MM.1S (cell line): ENCODE results near the gene MPST.

Experiments used
- DNase-seq: peaks from one replicate; pipeline ENCODE4 v3.0.0-alpha.2; 2015
- H2AFZ ChIP-seq: fragments of 300-600 bp; sonication (generic); 2 replicates; pipeline ENCODE4 v1.6.0; 2016; ENCODE audit warnings: antibody characterized with exemption, low read length
- H3F3A ChIP-seq: fragments of 300-600 bp; sonication (generic); 2 replicates; pipeline ENCODE4 v1.6.1; 2016; ENCODE audit warnings: mild to moderate bottlenecking, antibody characterized with exemption, low read length, moderate library complexity, mixed read lengths; ENCODE audit not compliant: insufficient read depth
- H3K27ac ChIP-seq: fragments of 300-600 bp; sonication (generic); 2 replicates; pipeline ENCODE4 v1.5.1; 2016; ENCODE audit warnings: mild to moderate bottlenecking, low read length
- H3K27me3 ChIP-seq: fragments of 300-600 bp; sonication (generic); replicated peaks from 2 replicates; pipeline ENCODE4 v1.6.0; 2016; ENCODE audit warnings: low read length; ENCODE audit not compliant: insufficient read depth
- H3K36me3 ChIP-seq: fragments of 300-600 bp; sonication (generic); replicated peaks from 2 replicates; pipeline ENCODE4 v1.6.1; 2016; ENCODE audit warnings: mild to moderate bottlenecking, low read length, mixed read lengths; ENCODE audit not compliant: insufficient read depth
- H3K4me1 ChIP-seq: fragments of 300-600 bp; sonication (generic); 2 replicates; pipeline ENCODE4 v1.6.1; 2016; ENCODE audit warnings: low read length, mixed read lengths
- H3K4me2 ChIP-seq: fragments of 300-600 bp; sonication (generic); 2 replicates; pipeline ENCODE4 v1.6.0; 2016; ENCODE audit warnings: low read depth, low read length
- H3K4me3 ChIP-seq: fragments of 300-600 bp; sonication (generic); 2 replicates; pipeline ENCODE4 v1.5.1; 2016; ENCODE audit warnings: low read length, mixed read lengths
- H3K79me2 ChIP-seq: fragments of 300-600 bp; sonication (generic); 2 replicates; pipeline ENCODE4 v1.6.1; 2016; ENCODE audit warnings: mixed run types, low read length, mixed read lengths
- H3K9ac ChIP-seq: fragments of 300-600 bp; sonication (generic); 2 replicates; pipeline ENCODE4 v1.6.1; 2016; ENCODE audit warnings: low read length, mixed read lengths
- H3K9me2 ChIP-seq: fragments of 300-600 bp; sonication (generic); replicated peaks from 2 replicates; pipeline ENCODE4 v1.6.1; 2016; ENCODE audit warnings: mild to moderate bottlenecking, low read length, mixed read lengths; ENCODE audit not compliant: insufficient read depth
- H3K9me3 ChIP-seq: fragments of 300-600 bp; sonication (generic); replicated peaks from 2 replicates; pipeline ENCODE4 v1.6.1; 2016; ENCODE audit warnings: mild to moderate bottlenecking, low read length, mixed read lengths; ENCODE audit not compliant: insufficient read depth
- H4K20me1 ChIP-seq: fragments of 300-600 bp; sonication (generic); 2 replicates; pipeline ENCODE4 v1.6.1; 2016; ENCODE audit warnings: mild to moderate bottlenecking, low read length, moderate library complexity, mixed read lengths; ENCODE audit not compliant: insufficient read depth
- CTCF ChIP-seq: fragments of 300-600 bp; sonication (generic); IDR thresholded peaks from 2 replicates; pipeline ENCODE4 v1.5.1; 2016; ENCODE audit warnings: antibody characterized with exemption, low read length, mixed read lengths
- EZH2 ChIP-seq: fragments of 300-600 bp; sonication (generic); optimal IDR thresholded peaks from 2 replicates; pipeline ENCODE3; 2017; ENCODE audit warnings: low read depth, mild to moderate bottlenecking, antibody characterized with exemption, low read length, mixed read lengths
- EZH2phosphoT487 ChIP-seq: fragments of 300-600 bp; sonication (generic); IDR thresholded peaks from 2 replicates; pipeline ENCODE4 v1.6.1; 2018; ENCODE audit warnings: antibody characterized with exemption, low read length

MPST gene

GRCh38 chr22:37002633-37003032, 16.9 kb upstream of the MPST start:
- Histone ChIP-seq H3K4me2 (no peak overlapping the region), H3K79me2 (no peaks in the 10 kb centered on the region), H3K27ac (no peak overlapping the region), H3K36me3 (no peaks in the 10 kb centered on the region), H3K4me3 (no peak overlapping the region), H3F3A (no peaks in the 10 kb centered on the region), H2AFZ (no peak overlapping the region), H3K9ac (no peak overlapping the region), H3K27me3 (peaks cover 71% of the 10 kb centered on the region), H3K9me3 (no peaks in the 10 kb centered on the region), H3K9me2 (no peaks in the 10 kb centered on the region), H4K20me1 (no peaks in the 10 kb centered on the region), H3K4me1 (no peaks in the 10 kb centered on the region)
- DNase-seq: no peak
- no peak for TF ChIP-seq EZH2
- no peak for TF ChIP-seq CTCF
- TF ChIP-seq EZH2phosphoT487: no peak

- no peaks in the 10 kb centered on the region for H3K9me2 ChIP-seq
- H3K79me2 ChIP-seq: no peaks in the 10 kb centered on the region
- H3K9ac ChIP-seq: no peak overlapping the region
- TF ChIP-seq EZH2phosphoT487 (no peak), EZH2 (no peak), CTCF (no peak)
- no peaks in the 10 kb centered on the region for H3K4me1 ChIP-seq
- H3K27ac ChIP-seq: no peak overlapping the region
- H3K4me3 ChIP-seq: no peak overlapping the region
- H3F3A ChIP-seq: no peaks in the 10 kb centered on the region
- H4K20me1 ChIP-seq: no peaks in the 10 kb centered on the region
- H3K4me2 ChIP-seq: no peak overlapping the region
- no peak overlapping the region for H2AFZ ChIP-seq
- peaks cover 37% of the 10 kb centered on the region for H3K27me3 ChIP-seq
- no peaks in the 10 kb centered on the region for H3K9me3 ChIP-seq
- no peak for DNase-seq
- no peaks in the 10 kb centered on the region for H3K36me3 ChIP-seq
Measured at GRCh38 chr22:37007651-37008050, 11.9 kb upstream of the MPST start.

GRCh38 chr22:37008365-37008764, 11.2 kb upstream of the MPST start:
- H3K27me3 ChIP-seq: peaks cover 30% of the 10 kb centered on the region
- H3F3A ChIP-seq: no peaks in the 10 kb centered on the region
- H4K20me1 ChIP-seq: no peaks in the 10 kb centered on the region
- no peak overlapping the region for H3K4me2 ChIP-seq
- no peak overlapping the region for H3K9ac ChIP-seq
- no peak for DNase-seq
- H3K36me3 ChIP-seq: no peaks in the 10 kb centered on the region
- no peaks in the 10 kb centered on the region for H3K9me2 ChIP-seq
- no peak overlapping the region for H3K4me3 ChIP-seq
- no peak overlapping the region for H3K27ac ChIP-seq
- H3K79me2 ChIP-seq: no peaks in the 10 kb centered on the region
- H2AFZ ChIP-seq: no peak overlapping the region
- H3K9me3 ChIP-seq: no peaks in the 10 kb centered on the region
- TF ChIP-seq CTCF (no peak), EZH2phosphoT487 (no peak), EZH2 (no peak)
- no peaks in the 10 kb centered on the region for H3K4me1 ChIP-seq
